Nephron (organoid): ENCODE data around the gene SSBP2.
A peak's percentile ranks its signal among the peaks of the same experiment; 100 is the strongest.

Experiments
- H3K27ac Mint-ChIP-seq, 3 experiments: 2 replicates each; pipeline ENCODE4 v1.8.0; 2020; ENCODE audit warnings: mixed read lengths in 3 of 3, mild to moderate bottlenecking in 2 of 3, moderate library complexity in 1 of 3
- H3K27me3 Mint-ChIP-seq: 2 replicates; pipeline ENCODE4 v1.8.0; 2021; ENCODE audit warnings: low read depth, mild to moderate bottlenecking, moderate library complexity, mixed read lengths
- H3K36me3 Mint-ChIP-seq: 2 replicates; pipeline ENCODE4 v1.8.0; 2020; ENCODE audit warnings: low read depth, mixed read lengths
- H3K4me1 Mint-ChIP-seq: 2 replicates; pipeline ENCODE4 v1.8.0; 2020; ENCODE audit warnings: mixed read lengths
- H3K4me3 Mint-ChIP-seq, 3 experiments: 2 replicates each; pipeline ENCODE4 v1.8.0; 2020; ENCODE audit warnings: mild to moderate bottlenecking in 3 of 3, mixed read lengths in 3 of 3, moderate library complexity in 2 of 3
- H3K9me3 Mint-ChIP-seq: 2 replicates; pipeline ENCODE4 v1.8.0; 2020; ENCODE audit warnings: mixed read lengths
- TF ChIP-seq, protein P1 (sequence below), 3 experiments: fragments of 200-600 bp; sonication (generic); IDR thresholded peaks; one replicate each; pipeline ENCODE4 v1.5.0; 2021; ENCODE audit warnings: antibody characterized with exemption in 3 of 3; ENCODE audit not compliant: unreplicated experiment in 3 of 3

SSBP2 gene

DNA sequence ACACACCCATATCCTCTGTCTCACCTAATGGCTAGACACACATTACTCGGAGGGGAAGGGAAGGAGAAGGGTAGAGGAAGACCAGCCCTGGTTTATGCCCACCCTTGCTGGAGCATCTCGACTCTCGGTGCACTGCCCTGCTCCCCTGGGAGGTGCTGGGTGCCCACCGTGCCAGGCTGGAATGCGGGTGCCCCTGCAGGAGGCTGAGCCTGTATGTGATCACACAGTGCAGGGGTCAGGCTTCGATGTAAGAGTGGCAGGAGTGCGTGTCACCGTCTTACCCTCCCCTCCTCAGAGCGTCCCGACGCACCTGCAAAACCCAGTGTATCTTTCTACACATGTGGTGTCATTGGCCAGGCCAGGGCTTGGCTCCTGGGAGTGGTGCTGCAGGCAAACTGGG lies 349.6 kb downstream of the SSBP2 start:
- TF ChIP-seq, protein P1, sequence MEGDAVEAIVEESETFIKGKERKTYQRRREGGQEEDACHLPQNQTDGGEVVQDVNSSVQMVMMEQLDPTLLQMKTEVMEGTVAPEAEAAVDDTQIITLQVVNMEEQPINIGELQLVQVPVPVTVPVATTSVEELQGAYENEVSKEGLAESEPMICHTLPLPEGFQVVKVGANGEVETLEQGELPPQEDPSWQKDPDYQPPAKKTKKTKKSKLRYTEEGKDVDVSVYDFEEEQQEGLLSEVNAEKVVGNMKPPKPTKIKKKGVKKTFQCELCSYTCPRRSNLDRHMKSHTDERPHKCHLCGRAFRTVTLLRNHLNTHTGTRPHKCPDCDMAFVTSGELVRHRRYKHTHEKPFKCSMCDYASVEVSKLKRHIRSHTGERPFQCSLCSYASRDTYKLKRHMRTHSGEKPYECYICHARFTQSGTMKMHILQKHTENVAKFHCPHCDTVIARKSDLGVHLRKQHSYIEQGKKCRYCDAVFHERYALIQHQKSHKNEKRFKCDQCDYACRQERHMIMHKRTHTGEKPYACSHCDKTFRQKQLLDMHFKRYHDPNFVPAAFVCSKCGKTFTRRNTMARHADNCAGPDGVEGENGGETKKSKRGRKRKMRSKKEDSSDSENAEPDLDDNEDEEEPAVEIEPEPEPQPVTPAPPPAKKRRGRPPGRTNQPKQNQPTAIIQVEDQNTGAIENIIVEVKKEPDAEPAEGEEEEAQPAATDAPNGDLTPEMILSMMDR (IDR thresholded peaks at IDR 0.05; ENCODE audit: unreplicated experiment in 3 of 3), result no peak
- no peaks in the 10 kb centered on the region for H3K9me3 Mint-ChIP-seq

DNA sequence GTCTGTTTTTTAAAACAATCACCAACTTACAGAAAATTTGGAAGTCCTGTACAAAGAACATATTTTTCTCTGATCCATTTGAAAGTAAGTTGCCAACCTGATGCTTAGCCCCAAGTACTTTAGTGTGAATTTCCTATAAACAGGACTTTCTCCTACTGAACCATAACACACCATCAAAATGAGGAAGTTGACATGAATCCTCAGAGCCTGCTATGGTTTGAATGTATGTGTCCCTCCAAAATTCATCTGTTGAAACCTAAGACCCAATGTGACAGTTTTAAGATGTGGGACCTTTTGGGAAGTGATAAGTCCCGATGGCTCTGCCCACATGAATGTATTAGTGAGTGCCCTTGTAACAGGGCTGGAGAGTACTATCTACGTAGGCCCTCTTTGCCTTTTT lies 350.5 kb downstream of the SSBP2 start:
- TF ChIP-seq, protein P1 (IDR thresholded peaks at IDR 0.05; ENCODE audit: unreplicated experiment in 3 of 3), result no peak
- H3K27me3 Mint-ChIP-seq, result peaks cover 2% of the 10 kb centered on the region
- no peaks in the 10 kb centered on the region for H3K9me3 Mint-ChIP-seq
- no peaks in the 10 kb centered on the region for H3K36me3 Mint-ChIP-seq
- no peaks in the 10 kb centered on the region for H3K4me1 Mint-ChIP-seq
- no peak overlapping the region for H3K27ac Mint-ChIP-seq
- H3K4me3 Mint-ChIP-seq, result no peak overlapping the region

More for the DNA sequence above, 349.6 kb downstream of the SSBP2 start:
- H3K27ac Mint-ChIP-seq, result no peak overlapping the region
- no peaks in the 10 kb centered on the region for H3K4me1 Mint-ChIP-seq
- no peak overlapping the region for H3K4me3 Mint-ChIP-seq
- H3K36me3 Mint-ChIP-seq, result no peaks in the 10 kb centered on the region
- no peaks in the 10 kb centered on the region for H3K27me3 Mint-ChIP-seq

DNA sequence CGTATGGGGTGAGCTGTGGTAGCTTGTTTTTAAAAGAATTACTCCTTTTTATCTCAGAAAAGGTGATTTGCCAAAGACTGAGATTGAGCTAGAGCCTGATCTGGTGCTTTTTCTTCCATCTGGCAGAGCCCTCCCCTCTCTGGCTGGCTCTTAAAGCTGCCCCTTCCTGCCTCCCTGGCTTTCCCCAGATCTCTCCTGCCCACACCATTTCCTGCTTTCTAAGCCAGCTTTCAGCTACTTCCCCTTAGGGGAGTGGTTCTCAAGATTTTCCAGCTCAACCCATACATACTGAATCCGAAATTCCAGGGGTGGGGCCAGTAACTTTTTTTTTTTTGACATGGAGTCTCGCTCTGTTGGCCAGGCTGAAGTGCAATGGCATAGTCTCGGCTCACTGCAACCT lies 352.2 kb downstream of the SSBP2 start:
- peaks cover 12% of the 10 kb centered on the region for H3K27me3 Mint-ChIP-seq
- H3K4me1 Mint-ChIP-seq, result no peaks in the 10 kb centered on the region
- no peaks in the 10 kb centered on the region for H3K36me3 Mint-ChIP-seq
- H3K9me3 Mint-ChIP-seq, result no peaks in the 10 kb centered on the region
- H3K4me3 Mint-ChIP-seq, result no peak overlapping the region
- no peak overlapping the region for H3K27ac Mint-ChIP-seq
- TF ChIP-seq, protein P1 (IDR thresholded peaks at IDR 0.05; ENCODE audit: unreplicated experiment in 3 of 3), result no peak

DNA sequence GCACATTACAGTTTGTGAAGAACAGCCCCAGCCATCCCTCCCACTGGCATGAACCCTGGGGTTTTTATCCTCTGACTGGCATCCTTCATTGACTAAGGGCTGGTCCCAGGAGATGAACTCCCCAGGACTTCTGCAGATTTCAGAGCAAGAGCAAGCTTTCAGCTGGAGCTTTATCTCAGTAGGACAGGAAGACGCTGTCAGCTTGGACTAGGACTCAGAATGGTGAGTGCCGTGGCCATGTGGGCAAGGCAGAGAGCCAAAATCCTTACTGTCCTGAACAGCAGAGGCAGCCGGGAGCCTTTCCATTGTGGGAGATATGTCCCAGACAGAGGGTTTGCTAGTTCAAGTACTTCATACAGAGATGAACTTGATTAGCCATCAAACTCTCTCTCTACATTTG lies 353.7 kb downstream of the SSBP2 start:
- H3K4me3 Mint-ChIP-seq, result no peak overlapping the region
- no peaks in the 10 kb centered on the region for H3K4me1 Mint-ChIP-seq
- no peaks in the 10 kb centered on the region for H3K9me3 Mint-ChIP-seq
- H3K27me3 Mint-ChIP-seq, result peaks cover 18% of the 10 kb centered on the region
- TF ChIP-seq, protein P1 (IDR thresholded peaks at IDR 0.05; ENCODE audit: unreplicated experiment in 3 of 3), result no peak
- H3K36me3 Mint-ChIP-seq, result no peaks in the 10 kb centered on the region
- H3K27ac Mint-ChIP-seq, result no peak overlapping the region

DNA sequence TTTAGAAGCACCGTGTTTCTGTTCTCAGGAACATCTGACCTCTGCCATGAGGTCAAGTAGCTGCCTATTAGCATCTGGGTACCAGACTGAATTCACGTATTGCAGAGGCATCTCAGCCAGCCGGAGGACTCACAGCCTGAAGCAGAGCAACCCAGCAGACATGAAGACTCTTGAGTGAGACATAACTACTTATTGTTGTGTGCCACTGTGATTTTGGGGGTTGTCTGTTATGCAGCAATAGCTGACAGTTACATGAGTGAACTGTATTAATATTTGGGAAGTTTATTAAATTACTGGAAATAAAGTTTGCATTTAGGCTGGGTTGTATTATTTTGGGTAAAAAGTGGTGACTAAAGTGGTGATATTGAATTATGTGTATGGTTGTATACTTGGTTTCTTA lies 355.6 kb downstream of the SSBP2 start:
- no peaks in the 10 kb centered on the region for H3K4me1 Mint-ChIP-seq
- no peaks in the 10 kb centered on the region for H3K36me3 Mint-ChIP-seq
- TF ChIP-seq, protein P1 (IDR thresholded peaks at IDR 0.05; ENCODE audit: unreplicated experiment in 3 of 3), result no peak
- H3K9me3 Mint-ChIP-seq, result no peaks in the 10 kb centered on the region
- no peak overlapping the region for H3K27ac Mint-ChIP-seq
- H3K27me3 Mint-ChIP-seq, result peaks cover 25% of the 10 kb centered on the region
- H3K4me3 Mint-ChIP-seq, result no peak overlapping the region

DNA sequence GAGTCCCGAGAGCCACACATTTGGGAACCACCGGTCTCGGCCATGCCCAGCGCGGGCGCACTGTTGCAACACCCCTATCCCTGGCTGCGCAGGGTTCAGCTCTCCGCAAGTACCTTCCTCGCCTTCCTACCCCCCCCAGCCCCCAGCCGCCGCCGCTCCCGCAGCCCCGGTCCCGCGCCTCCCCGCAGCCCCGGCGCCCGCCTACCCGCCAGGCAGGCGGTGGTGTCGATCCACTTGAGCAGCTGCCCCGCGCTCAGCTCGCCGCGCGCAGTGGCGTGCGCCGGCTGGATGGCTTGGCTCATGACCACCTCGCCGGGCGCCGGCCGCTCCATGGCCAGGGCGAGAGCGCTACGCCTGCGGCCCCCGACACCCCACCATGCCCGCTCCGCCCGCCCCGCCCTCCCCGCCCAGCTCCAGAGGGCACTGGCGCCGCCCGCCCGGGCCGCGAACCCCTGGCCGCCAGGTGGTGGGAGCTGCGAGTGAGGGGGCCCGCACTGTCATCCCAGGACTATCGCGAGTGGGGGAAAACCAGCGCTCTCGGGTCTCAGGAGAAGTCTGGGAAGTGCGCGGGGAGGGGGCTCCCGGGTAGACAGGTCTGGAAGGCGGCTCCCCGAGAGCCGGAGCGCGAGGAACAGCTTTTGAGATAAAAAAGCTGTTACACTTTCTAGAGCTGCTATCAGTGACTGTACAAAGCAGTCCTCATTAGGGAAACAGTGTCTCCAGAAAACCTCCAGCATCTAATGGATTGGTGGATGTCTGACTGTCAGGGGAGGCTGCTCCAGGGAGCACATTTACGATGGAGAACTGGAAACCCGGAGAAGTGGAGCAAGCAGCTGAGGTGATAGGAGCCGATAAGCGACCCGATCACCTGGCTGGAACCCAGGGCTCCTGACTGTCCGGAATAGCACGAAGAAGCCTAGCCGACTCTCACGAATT lies 356.8 kb downstream of the SSBP2 start, which contains the start of gene ACOT12:
TSS of gene ACOT12 (minus strand) at position 352 of the 936 bp plus-strand sequence. CDS start at position 332, 20 bp downstream.
- peaks cover 25% of the 10 kb centered on the region for H3K27me3 Mint-ChIP-seq

More for the DNA sequence above, 356.8 kb downstream of the SSBP2 start, which contains the start of gene ACOT12:
- H3K4me1 Mint-ChIP-seq, result no peaks in the 10 kb centered on the region
- H3K9me3 Mint-ChIP-seq, result no peaks in the 10 kb centered on the region
- peak within 1 kb of the TSS; percentile 69 to 78 (median 75) for H3K4me3 Mint-ChIP-seq
- TF ChIP-seq, protein P1 (IDR thresholded peaks at IDR 0.05; ENCODE audit: unreplicated experiment in 3 of 3), result no peak
- H3K27ac Mint-ChIP-seq, result no peak within 1 kb of the TSS
- H3K36me3 Mint-ChIP-seq, result no peaks in the 10 kb centered on the region
